Measurements from ENCODE around the gene NPEPL1.

DNA sequence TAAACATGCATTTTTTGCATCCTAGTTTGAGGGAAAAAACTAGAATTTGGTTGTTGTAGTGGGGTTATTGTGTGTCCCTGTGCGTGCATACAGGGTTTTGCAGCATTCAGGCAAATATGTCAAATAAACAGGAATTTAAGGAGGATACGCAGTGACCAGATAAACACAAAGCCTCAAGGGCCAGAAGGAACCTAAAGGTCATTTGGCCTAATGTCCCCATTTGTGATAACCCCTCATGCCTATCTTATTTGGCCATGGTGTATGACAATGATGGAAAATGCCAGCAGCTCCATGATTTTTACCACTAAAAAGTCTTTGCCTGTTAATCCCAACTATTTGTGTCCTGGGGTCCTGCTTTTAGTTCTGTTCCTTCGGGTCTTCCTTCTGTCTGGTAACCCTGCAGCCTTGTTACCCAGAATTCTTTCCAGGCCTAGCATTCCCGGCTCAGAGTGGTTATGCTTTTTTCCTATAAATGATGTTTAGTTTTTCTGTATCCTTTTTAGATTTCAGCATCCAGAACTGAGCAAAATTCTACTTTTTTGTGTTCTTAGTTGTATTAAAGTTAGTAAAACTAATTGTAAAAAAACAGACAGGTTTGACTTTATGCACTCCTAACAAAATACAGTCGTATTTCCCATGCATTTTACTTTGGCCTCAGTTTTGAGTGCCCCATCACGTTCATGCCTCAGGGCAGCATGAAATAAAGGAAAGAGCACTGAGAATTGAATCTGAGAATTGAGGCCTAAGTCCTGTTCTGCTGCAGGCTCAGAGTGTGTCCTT is 37.1 kb upstream of the NPEPL1 start:
- TF ChIP-seq, protein P1, sequence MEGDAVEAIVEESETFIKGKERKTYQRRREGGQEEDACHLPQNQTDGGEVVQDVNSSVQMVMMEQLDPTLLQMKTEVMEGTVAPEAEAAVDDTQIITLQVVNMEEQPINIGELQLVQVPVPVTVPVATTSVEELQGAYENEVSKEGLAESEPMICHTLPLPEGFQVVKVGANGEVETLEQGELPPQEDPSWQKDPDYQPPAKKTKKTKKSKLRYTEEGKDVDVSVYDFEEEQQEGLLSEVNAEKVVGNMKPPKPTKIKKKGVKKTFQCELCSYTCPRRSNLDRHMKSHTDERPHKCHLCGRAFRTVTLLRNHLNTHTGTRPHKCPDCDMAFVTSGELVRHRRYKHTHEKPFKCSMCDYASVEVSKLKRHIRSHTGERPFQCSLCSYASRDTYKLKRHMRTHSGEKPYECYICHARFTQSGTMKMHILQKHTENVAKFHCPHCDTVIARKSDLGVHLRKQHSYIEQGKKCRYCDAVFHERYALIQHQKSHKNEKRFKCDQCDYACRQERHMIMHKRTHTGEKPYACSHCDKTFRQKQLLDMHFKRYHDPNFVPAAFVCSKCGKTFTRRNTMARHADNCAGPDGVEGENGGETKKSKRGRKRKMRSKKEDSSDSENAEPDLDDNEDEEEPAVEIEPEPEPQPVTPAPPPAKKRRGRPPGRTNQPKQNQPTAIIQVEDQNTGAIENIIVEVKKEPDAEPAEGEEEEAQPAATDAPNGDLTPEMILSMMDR (IDR thresholded peaks at IDR 0.05) = no peak
- TF ChIP-seq POLR2A (IDR thresholded peaks at IDR 0.05) = no peak
